Measurements from ENCODE around the gene RAB8B.

DNA sequence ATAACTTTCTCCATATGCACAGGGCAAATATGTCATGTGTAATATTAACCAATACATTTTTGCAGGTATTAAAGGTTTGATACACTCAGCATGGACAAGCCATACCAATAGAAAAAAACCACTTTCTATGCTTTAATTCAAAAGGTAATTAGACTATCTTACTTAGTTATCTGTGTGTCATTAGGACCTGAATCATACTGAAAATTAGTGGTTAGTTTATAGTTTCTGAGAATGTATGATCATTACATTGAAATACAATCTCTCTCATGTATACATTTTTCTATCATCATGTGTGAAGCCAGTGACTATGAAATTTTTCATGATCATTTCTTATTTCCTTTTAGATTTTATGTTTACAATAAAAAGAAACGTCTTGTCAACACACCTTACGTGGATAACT lies 48.5 kb upstream of the RAB8B start:
- TF ChIP-seq, protein P1, sequence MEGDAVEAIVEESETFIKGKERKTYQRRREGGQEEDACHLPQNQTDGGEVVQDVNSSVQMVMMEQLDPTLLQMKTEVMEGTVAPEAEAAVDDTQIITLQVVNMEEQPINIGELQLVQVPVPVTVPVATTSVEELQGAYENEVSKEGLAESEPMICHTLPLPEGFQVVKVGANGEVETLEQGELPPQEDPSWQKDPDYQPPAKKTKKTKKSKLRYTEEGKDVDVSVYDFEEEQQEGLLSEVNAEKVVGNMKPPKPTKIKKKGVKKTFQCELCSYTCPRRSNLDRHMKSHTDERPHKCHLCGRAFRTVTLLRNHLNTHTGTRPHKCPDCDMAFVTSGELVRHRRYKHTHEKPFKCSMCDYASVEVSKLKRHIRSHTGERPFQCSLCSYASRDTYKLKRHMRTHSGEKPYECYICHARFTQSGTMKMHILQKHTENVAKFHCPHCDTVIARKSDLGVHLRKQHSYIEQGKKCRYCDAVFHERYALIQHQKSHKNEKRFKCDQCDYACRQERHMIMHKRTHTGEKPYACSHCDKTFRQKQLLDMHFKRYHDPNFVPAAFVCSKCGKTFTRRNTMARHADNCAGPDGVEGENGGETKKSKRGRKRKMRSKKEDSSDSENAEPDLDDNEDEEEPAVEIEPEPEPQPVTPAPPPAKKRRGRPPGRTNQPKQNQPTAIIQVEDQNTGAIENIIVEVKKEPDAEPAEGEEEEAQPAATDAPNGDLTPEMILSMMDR (IDR thresholded peaks at IDR 0.05), result no peak
- TF ChIP-seq POLR2A (IDR thresholded peaks at IDR 0.05), result no peak
